ENCODE data around the gene MISP.

The MISP gene

DNA sequence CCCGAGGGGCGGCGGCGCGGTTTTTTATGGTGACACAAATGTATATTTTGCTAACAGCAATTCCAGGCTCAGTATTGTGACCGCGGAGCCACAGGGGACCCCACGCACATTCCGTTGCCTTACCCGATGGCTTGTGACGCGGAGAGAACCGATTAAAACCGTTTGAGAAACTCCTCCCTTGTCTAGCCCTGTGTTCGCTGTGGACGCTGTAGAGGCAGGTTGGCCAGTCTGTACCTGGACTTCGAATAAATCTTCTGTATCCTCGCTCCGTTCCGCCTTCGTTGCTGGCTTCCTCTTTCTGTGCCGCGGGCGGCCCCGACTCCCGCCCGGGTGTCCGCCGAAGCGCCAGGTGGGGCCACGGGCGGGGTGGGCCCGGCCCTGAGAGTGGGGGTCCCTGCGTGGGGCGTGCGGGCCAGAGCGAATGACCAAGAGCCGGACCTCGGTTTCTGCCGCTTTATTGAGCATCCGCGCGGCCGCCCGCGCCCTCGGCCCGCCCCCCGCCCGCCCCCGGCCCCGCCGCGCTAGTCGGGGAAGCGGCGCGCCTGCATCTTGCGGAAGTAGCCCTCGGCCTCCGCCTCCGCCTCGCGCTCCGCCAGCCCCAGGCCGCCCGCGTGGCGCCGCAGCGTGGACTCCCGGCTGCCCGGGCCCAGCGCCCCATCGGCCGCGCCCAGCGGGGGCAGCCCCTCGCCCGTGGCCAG lies 61.3 kb downstream of the MISP start:
- H3K9me3 ChIP-seq (ENCODE audit: insufficient read depth, low read depth, low read length) = no peaks in the 10 kb centered on the region
- no peaks in the 10 kb centered on the region for H3K4me1 ChIP-seq (ENCODE audit: insufficient read depth, low read length)
- no peak overlapping the region for H3K4me3 ChIP-seq (ENCODE audit: low read length)
- peaks cover 61% of the 10 kb centered on the region for H3K36me3 ChIP-seq (ENCODE audit: insufficient read depth, low read depth, low read length)
- H3K27me3 ChIP-seq (ENCODE audit: insufficient read depth, low read length) = no peaks in the 10 kb centered on the region
- no peak overlapping the region for H3K9ac ChIP-seq (ENCODE audit: low read depth, low read length)
- no peak overlapping the region for H3K27ac ChIP-seq (ENCODE audit: low read length)

DNA sequence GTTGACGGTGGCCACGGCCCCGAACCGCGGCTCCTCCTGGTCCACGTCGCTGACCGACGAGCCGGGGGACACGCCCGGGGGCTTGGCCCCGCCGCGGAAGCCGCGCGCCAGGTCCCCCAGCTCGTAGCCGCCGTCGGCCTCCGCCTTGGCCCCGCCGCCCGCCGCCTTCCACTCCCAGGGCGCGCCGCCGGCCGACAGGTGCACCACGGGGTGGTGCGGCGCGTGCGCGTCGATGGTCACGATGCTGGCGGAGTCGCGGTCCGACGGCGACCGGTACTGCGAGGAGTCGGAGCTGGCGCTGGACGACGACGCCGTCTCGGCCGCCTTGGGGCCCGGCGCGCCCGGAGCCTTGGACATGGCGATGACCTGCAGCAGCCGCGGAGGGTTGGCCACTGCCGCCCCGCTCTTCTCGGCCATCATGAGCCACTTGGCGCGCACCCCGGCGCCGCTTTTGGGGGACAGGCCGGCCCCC lies 61.9 kb downstream of the MISP start:
- Histone ChIP-seq H3K9me3 (ENCODE audit: insufficient read depth, low read depth, low read length) (no peaks in the 10 kb centered on the region), H3K4me3 (ENCODE audit: low read length) (no peak overlapping the region), H3K27me3 (ENCODE audit: insufficient read depth, low read length) (no peaks in the 10 kb centered on the region), H3K36me3 (ENCODE audit: insufficient read depth, low read depth, low read length) (peaks cover 55% of the 10 kb centered on the region), H3K4me1 (ENCODE audit: insufficient read depth, low read length) (no peaks in the 10 kb centered on the region), H3K27ac (ENCODE audit: low read length) (no peak overlapping the region), H3K9ac (ENCODE audit: low read depth, low read length) (no peak overlapping the region)

DNA sequence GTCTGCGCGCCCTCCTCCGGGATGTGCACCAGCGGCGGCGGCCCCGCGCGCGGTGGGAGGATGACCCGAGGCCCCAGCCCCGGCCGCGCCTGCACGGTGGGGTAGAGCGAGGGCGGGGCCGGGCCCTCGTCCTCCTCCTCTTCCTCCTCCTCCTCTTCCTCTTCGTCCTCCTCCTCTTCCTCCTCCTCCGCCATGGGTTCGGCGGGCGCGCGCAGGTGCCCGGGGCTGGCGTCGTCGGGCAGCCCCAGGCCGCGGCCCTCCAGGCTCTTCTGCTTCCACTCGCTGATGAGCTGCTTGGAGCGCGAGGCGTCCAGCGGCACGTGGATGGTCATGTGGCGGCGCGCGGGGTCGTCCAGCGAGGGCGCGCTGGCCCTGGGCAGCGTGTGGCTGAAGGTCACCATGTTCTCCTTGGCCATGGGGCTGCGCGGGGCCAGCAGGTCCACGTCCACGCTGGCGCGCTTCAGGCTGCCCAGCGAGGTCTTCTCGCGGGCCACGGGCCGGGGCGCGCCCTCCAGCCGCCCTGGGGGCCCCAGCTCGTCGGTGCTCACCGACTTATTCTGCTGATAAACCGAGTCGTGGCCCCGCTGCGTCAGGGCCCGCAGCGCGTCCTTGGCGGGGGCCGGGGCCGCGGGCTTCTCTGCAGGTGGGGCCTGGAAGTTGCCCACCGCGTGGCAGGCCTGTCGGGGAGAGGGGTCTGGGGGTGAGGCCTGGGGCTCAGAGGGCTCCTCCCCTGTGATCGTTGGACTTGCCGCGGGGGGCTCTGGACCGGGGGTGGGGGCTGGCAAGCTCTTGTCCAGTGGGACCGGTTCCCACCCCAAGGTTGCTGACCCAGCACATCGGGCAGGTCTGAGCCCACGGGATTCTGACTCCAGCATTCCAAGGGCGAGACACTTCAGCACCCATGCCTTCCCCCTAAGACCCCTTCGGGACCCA lies 62.6 kb downstream of the MISP start:
- peaks cover 48% of the 10 kb centered on the region for H3K36me3 ChIP-seq (ENCODE audit: insufficient read depth, low read depth, low read length)

More for the DNA sequence above, 62.6 kb downstream of the MISP start:
- no peaks in the 10 kb centered on the region for H3K9me3 ChIP-seq (ENCODE audit: insufficient read depth, low read depth, low read length)
- no peaks in the 10 kb centered on the region for H3K27me3 ChIP-seq (ENCODE audit: insufficient read depth, low read length)
- H3K27ac ChIP-seq (ENCODE audit: low read length) = no peak overlapping the region
- no peak overlapping the region for H3K4me3 ChIP-seq (ENCODE audit: low read length)
- no peaks in the 10 kb centered on the region for H3K4me1 ChIP-seq (ENCODE audit: insufficient read depth, low read length)
- no peak overlapping the region for H3K9ac ChIP-seq (ENCODE audit: low read depth, low read length)

Measured in iPS-20b (cell line).